Daoy (cell line): ENCODE measurements around the gene LIN7B. TPM values are rescaled to one million over a fixed set of nuclear protein-coding genes. Genes with fewer than 3 reads are reported as not detected.
"Not testable (repeated sequence)": the region's sequence is repeated elsewhere in the genome, so short reads cannot be mapped to it uniquely, and the experiment has no call there.

ENCODE experiments used
- DNase-seq: peaks from one replicate; pipeline ENCODE4 v3.0.0-alpha.2; 2015; ENCODE audit warnings: low read depth
- total RNA-seq: library from RNA; depleted of rRNA; stranded (reverse); fragments of >200 nt; shearing (Covaris generic); gene quantifications from 2 replicates; pipeline ENCODE4 v1.2.3, GENCODE V29; 2014

The LIN7B gene
- total RNA-seq, 1 experiment from 2014 or later = 6.7 TPM

DNA sequence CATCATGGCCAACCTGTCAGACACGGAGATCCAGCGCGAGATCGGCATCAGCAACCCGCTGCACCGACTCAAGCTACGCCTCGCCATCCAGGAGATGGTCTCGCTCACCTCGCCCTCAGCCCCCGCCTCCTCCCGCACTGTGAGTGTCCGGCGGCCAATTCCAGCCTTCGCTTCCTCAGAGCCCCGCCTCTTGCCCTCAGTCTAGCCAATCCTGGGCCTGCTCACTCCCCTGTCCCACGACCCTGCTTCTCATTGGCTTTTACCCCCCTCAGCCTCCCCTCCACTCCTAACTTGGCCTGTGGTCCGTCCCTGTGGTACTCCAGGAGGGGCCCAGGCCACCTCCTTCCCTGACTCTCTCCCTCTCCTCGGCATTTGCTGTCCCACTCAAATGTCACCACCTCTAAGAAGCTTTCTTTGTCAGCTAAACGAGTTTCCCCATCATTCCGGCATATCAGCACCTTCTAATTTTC is 28.7 kb downstream of the LIN7B start:
- peak; percentile 98 for DNase-seq

DNA sequence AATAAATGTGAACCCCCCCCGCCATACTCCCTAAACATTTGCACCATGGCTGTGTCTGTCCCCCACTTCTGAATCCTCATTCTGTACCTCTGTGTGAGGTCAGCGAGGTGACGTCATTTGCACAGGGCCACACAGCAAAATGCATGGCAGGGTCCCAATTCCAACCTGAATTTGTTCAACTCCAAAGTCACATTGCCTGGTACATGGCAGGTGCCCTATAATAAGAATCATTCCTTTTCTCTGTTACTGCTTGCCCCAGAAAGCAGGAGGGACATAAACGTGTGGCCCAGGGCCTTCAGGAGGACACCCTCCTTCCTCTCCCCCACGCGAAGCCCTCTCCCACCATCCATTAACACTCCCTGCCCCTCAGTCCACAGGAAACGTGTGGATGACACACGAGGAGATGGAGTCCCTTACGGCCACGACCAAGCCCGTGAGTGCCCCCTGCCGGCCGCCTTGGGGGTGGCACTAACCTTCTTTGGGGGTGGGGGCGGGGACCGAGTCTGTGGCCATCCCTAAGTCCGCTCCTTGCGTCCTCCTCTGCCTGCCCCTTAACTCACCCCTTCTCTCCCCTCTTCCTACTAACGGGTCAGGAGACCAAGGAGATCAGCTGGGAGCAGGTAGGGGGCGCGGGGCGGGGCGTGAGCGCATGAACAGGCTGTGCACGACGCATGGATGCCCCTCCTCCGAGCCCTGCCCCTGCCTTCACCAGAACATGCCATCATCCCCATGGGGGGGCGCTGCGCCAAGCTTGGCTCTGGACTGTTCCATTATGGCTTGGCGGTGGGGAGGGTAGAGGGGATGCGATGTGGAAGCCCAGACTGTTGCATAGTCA is 31.6 kb downstream of the LIN7B start:
- peak; percentile 88 for DNase-seq

DNA sequence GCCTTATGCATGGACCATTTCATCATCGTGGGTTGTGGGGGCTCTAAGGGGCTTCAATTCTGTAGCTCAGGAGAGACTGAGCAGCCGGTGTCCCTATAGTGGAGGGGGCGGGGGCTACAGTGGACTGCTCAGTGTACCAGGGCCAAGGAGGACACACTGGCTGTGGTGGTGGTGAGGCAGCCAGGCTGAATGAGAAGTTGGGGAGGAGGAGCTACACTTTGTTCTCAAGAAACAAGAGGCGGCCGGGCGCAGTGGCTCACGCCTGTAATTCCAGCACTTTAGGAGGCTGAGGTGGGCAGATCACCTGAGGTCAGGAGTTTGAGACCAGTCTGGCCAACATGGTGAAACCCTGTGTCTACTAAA is 32.2 kb downstream of the LIN7B start:
- DNase-seq = not testable (repeated sequence)

DNA sequence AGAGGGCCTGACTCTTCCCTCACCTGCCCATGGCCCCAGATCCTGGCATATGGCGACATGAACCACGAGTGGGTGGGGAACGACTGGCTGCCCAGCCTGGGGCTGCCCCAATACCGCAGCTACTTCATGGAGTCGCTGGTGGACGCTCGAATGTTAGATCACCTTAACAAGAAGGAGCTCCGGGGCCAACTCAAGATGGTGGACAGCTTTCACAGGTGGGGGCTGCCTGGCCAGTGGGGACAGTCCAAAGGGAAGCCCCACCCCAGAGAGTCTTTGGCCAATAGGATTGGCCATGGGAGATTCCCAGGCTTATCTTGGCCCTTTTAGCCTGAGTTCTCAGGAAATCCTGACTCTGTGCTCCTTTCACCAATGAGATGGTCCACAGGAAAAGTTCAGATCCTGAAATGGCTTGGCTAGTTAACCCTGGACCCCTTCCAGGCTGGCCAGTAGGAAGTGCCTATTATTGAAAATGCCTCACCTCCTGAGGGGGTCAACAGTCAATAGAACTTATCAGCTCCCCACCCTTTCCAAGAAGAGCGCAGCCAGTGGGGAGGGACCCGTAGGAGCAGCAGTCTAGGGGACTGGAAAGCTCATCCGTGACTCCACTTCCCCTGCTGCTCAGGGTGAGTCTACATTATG is 34.0 kb downstream of the LIN7B start:
- DNase-seq = no peak

DNA sequence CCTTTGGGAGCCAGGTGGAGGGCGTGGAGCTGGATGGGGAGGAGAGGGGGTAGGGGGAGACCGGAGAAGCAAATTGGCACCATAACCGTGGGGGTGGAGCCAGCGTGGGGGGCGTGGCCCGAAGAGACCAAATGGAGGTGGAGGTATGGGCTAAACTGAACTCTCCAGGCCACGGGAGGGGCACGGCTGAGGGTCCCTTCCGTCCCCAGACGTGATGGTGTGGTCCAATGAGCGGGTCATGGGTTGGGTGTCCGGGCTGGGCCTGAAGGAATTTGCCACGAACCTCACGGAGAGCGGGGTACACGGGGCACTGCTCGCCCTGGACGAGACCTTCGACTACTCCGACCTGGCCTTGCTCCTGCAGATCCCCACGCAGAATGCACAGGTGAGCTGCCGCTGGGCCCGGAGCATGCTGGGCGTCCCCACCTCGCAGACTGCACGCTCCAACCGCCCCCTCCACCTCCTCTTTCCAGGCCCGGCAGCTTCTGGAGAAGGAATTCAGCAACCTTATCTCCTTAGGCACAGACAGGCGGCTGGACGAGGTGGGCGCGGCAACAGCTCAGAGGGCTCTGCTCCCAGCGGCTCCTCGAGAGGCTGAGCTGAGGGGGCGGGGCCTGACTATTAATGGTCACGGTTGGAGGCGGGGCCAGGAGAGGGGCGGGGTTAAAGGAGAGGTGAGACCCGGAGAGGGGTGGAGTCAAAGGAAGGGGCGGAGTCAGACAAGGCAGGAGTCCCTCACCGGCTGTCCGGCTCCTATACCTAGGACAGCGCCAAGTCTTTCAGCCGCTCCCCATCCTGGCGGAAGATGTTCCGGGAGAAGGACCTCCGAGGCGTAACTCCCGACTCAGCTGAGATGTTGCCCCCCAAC is 34.8 kb downstream of the LIN7B start:
- DNase-seq = peak; percentile 97

DNA sequence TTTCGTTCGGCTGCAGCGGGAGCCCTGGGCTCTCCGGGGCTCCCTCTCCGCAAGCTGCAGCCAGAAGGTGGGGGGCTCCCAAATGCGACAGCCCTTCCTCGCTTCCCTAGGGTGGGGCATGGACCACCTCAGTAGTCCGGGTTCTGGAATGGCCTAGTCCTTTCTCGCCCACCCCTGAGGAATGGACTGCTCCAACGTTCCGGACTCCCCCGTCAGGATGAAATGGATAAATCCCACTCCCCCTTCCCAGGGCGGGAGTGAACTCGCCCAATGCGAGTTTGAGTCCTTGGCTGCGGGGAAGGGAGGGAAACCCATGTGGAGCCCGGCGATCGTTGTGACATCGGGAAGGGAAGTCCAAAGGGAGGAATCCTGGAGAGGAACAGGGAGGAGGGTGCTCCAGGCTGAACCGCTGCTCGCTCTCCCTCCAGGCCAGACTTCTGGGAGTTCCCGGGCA is 35.5 kb downstream of the LIN7B start:
- peak; percentile 85 for DNase-seq

DNA sequence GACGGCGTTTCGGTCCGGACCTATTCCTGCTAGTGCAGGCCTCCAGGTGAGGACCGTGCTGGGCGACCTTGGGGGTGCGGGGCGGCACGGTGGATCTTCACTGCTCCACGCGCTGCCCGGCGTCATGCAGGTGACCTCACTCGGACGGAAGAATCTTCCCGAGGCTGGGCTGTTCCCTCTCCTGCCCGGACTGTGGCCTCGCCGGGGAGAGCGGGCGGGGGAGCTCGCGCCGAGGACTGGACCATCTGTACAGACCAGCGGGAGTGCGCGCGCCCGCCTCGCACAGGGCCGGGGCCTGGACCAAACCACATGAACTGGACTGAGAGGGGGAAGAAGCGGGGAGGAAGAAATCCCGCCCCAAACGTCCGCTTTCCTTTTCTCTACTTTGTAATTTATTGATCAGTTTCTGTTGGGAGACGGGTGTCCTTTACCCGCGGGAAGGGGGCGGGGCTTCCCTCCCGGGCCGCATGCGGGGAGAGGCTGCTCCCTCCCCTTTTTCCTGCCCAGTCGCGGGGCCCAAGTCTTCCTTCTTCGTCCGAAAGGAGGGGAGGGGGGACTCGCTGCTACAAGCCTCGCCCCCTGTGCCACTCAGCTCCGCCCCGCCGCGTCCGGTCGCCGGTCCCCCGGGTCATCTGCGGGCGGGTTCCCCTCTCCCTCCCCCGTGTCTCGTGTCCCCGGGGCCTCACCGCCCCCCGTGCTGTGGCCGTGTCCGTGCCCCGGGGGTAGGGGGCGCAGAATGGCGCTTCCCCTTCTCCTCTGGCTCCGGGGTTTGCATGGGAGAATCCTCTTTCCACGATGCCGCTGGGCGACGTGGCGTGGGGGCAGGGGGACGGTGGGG is 36.2 kb downstream of the LIN7B start:
- DNase-seq = peak; percentile 86

DNA sequence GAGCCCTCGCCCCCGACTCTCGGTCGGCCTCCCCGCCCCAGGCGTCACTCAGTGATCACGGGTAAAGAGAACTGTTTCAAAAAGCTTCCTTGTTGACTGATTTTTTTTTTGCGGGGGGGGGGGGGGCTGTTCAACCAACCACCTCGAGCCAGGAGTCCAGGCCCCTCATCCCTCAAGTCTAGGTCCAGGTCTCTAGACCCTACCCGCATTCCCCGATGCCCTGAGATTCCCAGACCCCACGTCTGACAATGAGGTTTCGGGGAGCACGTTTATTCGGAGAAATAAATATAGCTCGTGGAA is 36.7 kb downstream of the LIN7B start:
- DNase-seq = no peak

DNA sequence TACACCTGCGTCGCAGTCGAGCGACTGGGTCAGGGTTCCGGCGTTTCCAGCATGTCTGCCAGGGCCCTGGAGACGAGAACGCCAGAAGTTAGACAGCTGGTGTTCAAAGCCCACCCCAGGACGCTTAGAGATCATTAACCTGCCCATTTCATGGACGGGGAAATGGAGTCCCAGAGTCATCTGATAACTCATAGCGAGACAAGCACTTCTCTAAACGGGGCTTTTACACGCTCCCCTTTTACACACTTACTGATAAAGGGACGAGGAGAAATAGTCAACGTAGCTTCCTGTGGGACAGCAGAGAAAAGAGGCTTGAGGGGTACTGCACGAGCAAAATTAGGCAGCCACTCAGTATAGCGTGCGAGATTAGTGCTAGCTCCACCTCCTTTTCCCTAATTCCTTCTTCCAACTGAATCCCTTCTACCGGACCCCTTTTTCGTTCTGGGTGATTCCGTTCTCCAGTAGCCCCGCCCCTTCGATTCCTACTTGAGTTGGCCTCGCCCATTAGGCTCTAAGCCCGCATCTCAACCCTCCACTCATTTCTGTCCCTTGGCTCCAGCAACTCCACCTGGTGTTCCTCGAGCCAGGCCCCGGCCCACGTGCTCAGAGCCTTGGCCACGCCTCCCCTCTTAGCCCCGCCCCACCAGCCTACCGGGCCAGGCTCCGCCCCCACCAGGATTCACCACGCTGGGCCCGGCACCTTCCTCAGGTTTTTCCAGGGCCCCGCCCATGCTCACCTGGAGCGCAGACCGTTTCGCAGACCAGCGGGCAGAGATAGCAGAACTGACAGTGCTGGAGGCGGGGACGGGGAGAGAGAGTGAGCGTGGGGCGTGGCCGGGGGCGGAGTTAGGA is 37.3 kb downstream of the LIN7B start:
- peak; percentile 83 for DNase-seq

DNA sequence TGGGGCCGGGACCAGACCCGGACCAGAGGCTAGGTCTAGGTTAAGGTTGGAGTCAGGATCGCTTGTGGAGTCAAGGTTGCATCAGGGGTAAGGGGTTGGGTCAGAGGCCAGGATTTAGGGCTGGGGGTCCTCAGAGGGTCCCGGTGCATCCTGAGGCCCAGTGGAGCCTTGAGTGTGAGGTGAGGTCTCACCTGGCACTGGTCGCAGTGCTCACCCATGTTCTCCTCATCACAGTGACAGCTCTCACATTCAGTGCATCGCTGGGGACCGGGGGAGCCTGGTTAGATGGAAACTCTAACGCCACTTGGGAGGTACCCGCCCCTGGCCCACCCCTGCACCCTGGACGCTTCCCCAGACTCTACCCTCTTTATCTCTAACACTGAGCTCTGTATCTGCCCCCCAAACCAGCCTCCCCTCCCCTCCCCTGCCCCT is 38.0 kb downstream of the LIN7B start:
- DNase-seq = no peak

DNA sequence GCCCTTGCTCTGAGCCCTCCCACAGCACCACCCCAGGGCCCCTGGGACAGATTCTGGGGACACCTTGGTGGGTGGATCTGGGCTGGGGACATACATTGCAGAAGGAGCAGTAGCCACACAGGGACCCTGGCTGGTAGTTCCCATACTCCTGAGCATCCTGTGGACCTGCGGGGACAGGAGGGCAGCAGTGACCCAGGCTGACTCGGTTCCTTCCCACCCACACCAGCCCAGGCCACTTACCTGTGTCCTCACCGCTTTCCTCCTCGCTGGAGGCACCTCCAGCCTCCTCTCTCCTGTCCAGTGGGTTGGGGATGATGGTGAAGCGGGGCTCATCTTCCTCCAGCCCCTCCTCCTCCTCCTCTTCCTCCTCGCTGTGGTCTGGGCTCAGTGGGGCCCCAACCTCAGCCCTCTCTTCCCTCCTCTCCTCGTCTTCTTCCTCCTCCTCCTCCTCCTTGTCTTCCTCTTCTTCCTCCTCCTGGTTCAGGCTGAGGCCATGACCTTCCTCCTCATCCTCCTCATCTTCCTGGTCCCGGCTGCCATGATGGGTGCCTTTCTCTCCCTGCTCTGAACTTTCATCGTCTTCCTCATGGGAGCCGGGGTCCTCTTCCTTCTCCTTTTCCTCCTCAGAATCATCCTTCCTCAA is 39.1 kb downstream of the LIN7B start:
- no peak for DNase-seq

DNA sequence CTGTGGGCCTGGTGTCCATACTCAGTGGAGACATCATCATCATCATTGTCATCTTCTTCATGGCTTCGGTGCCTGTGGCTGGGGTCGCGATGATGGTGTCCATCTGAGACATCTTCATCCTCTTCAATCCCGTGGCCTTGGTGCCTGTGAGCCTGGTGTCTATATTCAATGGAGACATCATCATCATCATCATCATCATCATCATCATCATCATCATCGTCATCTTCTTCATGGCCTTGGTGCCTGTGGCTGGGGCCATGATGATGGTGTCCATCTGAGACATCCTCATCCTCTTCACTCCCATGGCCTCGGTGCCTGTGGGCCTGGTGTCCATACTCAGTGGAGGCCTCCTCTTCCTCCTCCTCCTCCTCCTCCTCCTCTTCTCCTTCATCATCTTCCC is 40.1 kb downstream of the LIN7B start:
- no peak for DNase-seq

DNA sequence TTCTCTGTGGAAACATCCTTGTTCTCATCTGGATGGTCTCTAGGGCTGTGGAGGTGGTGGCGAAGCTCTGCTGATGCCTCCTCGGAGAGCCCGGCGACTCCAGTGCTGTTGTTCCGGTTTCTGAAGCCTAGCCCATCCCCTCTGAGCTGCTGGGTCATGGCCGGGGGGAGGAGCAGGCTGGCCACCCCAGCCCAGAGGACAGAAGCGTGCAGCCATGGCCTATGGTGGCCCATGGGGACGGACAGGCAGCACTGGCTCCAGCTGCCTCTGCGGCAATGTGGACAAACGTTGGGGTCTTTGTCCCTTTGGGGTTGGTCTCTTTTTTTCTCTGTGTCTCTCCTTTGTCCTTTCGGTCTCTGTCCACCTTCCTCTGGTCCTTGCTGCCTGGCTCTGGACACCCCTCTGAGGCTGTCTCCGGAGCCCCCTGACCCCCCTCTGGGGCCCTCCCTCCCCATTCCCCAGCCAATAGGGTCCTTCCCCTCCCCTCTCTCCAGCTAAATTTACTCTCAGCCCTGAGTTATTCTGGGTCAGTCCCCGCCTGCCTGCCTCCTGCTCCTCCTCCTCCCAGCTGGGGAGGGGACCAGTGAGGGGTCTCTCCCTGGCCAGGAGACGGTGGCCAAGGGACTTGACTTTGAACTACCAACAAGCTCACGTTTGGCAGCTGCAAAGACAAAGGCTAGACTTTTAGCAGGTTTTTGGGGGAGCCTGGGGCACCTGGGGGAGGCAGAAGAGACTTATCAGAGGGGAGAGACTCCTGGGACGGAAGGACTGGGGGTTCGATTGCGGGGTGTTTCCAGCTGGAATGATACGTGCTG is 41.0 kb downstream of the LIN7B start, which contains the start of gene HRC:
Gene HRC (minus strand): TSS at position 392 of the 815 bp plus-strand sequence. CDS start 159 bp downstream, at position 233.
- DNase-seq = no peak

DNA sequence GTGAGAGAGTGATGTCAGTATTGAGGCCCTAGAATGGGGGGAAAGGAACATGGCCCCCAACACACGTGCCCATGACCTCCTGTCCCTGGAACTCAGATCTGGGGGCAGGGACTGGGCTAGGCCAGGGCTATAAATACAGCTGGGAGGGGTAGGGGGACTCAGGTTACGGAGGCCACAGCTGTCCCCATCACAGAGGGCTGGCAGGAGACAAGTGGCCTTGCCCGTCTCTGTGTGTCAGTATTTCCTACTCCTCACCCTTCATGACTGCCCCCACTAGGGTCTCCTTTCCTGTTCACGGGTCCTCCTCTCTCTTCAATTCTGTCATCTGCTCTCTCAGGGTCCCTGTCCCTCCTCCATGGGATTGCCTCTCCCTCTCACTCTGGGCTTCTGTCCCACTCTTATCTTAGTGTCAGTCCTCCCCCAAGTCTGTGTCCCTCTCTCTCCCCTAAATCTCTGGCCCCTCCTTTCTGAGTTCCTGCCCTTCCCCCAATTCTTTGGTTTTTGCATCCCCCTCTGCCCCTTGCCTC is 41.7 kb downstream of the LIN7B start:
- DNase-seq = no peak

DNA sequence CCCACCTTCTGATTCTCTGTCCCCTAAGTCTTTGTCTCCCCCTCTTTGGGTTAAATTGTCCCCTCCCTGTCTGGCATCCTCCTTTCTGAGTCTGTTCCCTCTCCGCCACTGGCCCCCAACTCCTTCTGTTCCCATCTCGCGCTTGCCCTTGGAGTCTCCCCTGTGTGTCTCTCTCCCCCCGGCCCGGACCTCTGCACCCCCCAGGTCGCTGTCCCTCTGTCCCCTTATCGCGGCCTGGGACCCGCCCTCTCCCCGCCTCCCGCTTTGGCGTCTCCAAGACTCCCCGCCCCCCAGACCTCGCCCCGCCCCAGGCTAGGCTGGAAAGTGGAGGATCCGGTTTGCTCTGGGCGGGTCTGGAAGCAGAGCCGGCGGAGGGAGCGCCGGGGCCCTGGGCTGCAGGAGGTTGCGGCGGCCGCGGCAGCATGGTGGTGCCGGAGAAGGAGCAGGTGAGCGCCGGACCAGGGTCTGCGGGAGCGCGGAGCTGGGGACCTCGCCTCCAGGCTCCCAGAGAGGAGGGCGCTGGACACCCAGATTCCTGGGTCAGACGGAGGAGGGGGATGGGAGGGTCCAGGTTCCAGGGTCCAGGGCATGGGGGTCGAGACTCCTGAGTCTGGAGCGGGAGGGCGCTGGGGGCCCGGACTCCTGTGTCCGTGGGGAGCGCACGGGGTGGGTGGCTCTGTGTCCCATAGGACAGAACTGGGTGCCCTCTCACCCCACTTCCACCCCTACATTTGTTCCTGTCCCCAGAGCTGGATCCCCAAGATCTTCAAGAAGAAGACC is 43.5 kb downstream of the LIN7B start, which contains the start of gene TRPM4:
Gene TRPM4 (plus strand): TSS at position 348 of the 780 bp plus-strand sequence. CDS start 75 bp downstream, at position 423.
- DNase-seq = peak; percentile 87

DNA sequence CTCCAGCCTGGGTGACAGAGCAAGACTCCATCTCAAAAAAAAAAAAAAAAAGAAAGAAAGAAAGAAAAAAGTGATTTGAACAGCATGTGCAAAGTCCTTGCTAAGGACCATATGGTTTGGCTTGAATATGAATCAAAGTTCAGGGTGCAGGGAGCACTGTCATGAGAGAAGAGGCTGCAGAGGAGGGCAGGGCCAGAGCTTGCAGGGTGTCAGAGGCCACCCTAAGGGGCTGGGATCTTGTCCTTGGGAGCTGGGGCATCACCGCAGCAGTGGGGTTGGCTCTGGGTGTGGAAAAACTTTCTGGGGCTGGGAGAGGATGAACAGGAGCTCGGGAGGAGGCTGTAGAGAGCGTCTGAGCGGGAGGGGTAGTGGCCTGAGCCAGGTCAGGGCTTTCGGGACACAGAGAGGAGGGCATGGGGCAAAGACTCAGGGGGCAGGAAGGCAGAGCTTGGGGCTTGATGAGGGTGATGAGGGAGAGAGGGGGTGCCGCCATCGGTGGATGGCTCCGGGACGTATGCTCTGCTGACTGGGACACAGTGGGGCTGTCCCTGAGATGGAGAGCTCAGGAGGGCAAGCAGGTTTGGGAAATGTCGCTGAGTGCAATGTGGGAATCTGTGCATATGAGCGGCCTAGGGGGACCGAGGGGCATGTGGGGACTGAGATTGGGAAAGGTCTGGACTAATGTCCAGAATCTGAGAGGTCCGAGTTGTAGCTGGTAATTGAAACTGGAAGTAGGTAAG is 46.5 kb downstream of the LIN7B start:
- no peak for DNase-seq

DNA sequence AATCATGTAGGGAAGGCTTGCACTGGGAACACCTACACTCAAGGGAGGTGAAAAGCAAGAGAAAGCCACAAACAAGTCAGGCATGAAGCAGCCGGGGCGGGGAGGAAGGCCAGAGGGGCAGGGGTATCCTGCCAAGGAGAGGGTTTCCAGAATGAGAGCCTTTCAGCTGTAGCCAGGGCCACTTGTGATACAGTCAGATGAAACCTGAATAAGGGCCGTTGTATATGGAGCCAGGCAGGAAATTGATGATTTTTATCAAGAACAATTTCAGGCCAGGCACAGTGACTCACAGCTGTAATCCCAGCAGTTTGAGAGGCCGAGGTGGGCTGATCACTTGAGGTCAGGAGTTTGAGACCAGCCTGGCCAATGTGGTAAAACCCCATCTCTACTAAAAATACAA is 47.8 kb downstream of the LIN7B start:
- peak; percentile 54 for DNase-seq
